GM12878 (cell line): Measurements from ENCODE around the gene FCRLB.

ENCODE experiments used
- BHLHE40 ChIP-seq, 2 experiments: fragments of 450-650 bp in 1 of 2; IDR thresholded peaks; 2 replicates each; pipeline ENCODE4 v1.6.1; 2011 to 2017; ENCODE audit warnings: low read depth in 2 of 2, borderline replicate concordance in 1 of 2, improper control_type of control experiment in 1 of 2, low read length in 1 of 2, mild to moderate bottlenecking in 1 of 2
- EGR1 ChIP-seq, 2 experiments: IDR thresholded peaks; 1 replicate in 1 of 2; 2 replicates in 1 of 2; pipeline ENCODE4 v1.6.1; 2011 to 2012; ENCODE audit warnings: low read depth in 2 of 2, low read length in 2 of 2, borderline replicate concordance in 1 of 2, mild to moderate bottlenecking in 1 of 2, moderate library complexity in 1 of 2

GRCh38 chr1:161731981-161732718, 10.8 kb downstream of the FCRLB start:
- TF ChIP-seq EGR1 (IDR thresholded peaks at IDR 0.05; ENCODE audit: borderline replicate concordance in 1 of 2, low read depth in 2 of 2, low read length in 2 of 2) (no peak), BHLHE40 (IDR thresholded peaks at IDR 0.05; ENCODE audit: borderline replicate concordance in 1 of 2, low read depth in 2 of 2, low read length in 1 of 2) (no peak)
